CD4-positive, alpha-beta T cell treated with Interleukin-21 for 1 hour (primary cell): ENCODE results near the gene CFAP77.

Experiments
- DNase-seq: peaks from one replicate; pipeline ENCODE4 v3.0.0-alpha.2; 2020

The CFAP77 gene

GRCh38 chr9:132457504-132458236 is 47.7 kb downstream of the CFAP77 start:
- no peak for DNase-seq

GRCh38 chr9:132458432-132458831 is 48.4 kb downstream of the CFAP77 start:
- DNase-seq = no peak

GRCh38 chr9:132459661-132460060 is 49.6 kb downstream of the CFAP77 start:
- no peak for DNase-seq

- no peak for DNase-seq
These were observed 50.2 kb downstream of the CFAP77 start for GRCh38 chr9:132460240-132460639.

GRCh38 chr9:132461281-132461896 is 51.4 kb downstream of the CFAP77 start:
- DNase-seq = no peak

GRCh38 chr9:132461971-132462370 is 52.0 kb downstream of the CFAP77 start:
- no peak for DNase-seq

- no peak for DNase-seq
These were observed 54.5 kb downstream of the CFAP77 start for GRCh38 chr9:132464547-132464946.

GRCh38 chr9:132465131-132465635 is 55.2 kb downstream of the CFAP77 start:
- DNase-seq = no peak

GRCh38 chr9:132472199-132472598 is 62.2 kb downstream of the CFAP77 start:
- no peak for DNase-seq

- no peak for DNase-seq
These were observed 62.6 kb downstream of the CFAP77 start for GRCh38 chr9:132472599-132472998.

GRCh38 chr9:132474253-132474652 is 64.2 kb downstream of the CFAP77 start:
- DNase-seq = no peak

- no peak for DNase-seq
These were observed 68.5 kb downstream of the CFAP77 start for GRCh38 chr9:132478353-132479050.

GRCh38 chr9:132479733-132480132 is 69.7 kb downstream of the CFAP77 start:
- no peak for DNase-seq

- no peak for DNase-seq
These were observed 71.2 kb downstream of the CFAP77 start for GRCh38 chr9:132481053-132481849.

- no peak for DNase-seq
These were observed 72.3 kb downstream of the CFAP77 start for GRCh38 chr9:132482196-132482813.

GRCh38 chr9:132485393-132485792 is 75.4 kb downstream of the CFAP77 start:
- DNase-seq = no peak

- DNase-seq = peak; percentile 62
These were observed 76.8 kb downstream of the CFAP77 start for GRCh38 chr9:132486706-132487350.

GRCh38 chr9:132487351-132487791 is 77.4 kb downstream of the CFAP77 start:
- DNase-seq = peak; percentile 63

- no peak for DNase-seq
These were observed 78.0 kb downstream of the CFAP77 start for GRCh38 chr9:132487980-132488535.

GRCh38 chr9:132488626-132489025 is 78.6 kb downstream of the CFAP77 start:
- no peak for DNase-seq

- no peak for DNase-seq
These were observed 79.5 kb downstream of the CFAP77 start for GRCh38 chr9:132489536-132489935.

GRCh38 chr9:132494857-132495256 is 84.8 kb downstream of the CFAP77 start:
- no peak for DNase-seq
